Measurements from ENCODE around the gene DLX6. TPM values are rescaled to one million over a fixed set of nuclear protein-coding genes. Genes with fewer than 3 reads are reported as not detected.

The DLX6 gene
- total RNA-seq, 4 donors from 2014 or later = 0.98 to 3.0 (median 1.1) TPM

DNA sequence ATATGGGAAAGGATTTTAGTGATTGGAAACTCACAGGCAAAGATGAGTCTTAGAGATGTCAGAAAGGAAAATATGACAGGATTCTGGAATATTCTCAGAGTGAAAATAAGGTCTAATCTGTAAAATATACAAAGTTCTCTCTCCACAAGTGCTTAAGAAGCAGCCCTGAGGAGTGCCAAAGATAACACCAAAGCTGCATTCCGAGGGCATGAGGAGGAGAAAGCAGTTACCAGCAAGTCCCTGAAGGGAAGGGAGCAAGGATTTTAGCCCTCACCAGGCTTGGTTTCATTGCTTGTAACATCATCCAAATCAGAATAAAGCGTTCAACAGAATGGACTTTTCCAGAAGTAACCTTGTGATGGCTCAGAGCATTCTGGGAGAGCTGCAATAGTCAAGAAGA is 31.4 kb upstream of the DLX6 start:
- Histone ChIP-seq H3K36me3 (no peaks in the 10 kb centered on the region), H3K27me3 (peaks cover 12% of the 10 kb centered on the region), H3K4me1 (no peaks in the 10 kb centered on the region), H3K27ac (no peak overlapping the region), H3K4me3 (no peak overlapping the region), H3K9me3 (no peaks in the 10 kb centered on the region)
- 54% methylated on average over 2 of the region's 2 CpGs for WGBS
- TF ChIP-seq POLR2AphosphoS5 (IDR thresholded peaks at IDR 0.05) (no peak), POLR2A (IDR thresholded peaks at IDR 0.05) (no peak), EP300 (IDR thresholded peaks at IDR 0.05) (no peak)
- TF ChIP-seq, protein P1, sequence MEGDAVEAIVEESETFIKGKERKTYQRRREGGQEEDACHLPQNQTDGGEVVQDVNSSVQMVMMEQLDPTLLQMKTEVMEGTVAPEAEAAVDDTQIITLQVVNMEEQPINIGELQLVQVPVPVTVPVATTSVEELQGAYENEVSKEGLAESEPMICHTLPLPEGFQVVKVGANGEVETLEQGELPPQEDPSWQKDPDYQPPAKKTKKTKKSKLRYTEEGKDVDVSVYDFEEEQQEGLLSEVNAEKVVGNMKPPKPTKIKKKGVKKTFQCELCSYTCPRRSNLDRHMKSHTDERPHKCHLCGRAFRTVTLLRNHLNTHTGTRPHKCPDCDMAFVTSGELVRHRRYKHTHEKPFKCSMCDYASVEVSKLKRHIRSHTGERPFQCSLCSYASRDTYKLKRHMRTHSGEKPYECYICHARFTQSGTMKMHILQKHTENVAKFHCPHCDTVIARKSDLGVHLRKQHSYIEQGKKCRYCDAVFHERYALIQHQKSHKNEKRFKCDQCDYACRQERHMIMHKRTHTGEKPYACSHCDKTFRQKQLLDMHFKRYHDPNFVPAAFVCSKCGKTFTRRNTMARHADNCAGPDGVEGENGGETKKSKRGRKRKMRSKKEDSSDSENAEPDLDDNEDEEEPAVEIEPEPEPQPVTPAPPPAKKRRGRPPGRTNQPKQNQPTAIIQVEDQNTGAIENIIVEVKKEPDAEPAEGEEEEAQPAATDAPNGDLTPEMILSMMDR (IDR thresholded peaks at IDR 0.05) = no peak
- DNase-seq (ENCODE audit: low spot score in 2 of 2) = no peak

DNA sequence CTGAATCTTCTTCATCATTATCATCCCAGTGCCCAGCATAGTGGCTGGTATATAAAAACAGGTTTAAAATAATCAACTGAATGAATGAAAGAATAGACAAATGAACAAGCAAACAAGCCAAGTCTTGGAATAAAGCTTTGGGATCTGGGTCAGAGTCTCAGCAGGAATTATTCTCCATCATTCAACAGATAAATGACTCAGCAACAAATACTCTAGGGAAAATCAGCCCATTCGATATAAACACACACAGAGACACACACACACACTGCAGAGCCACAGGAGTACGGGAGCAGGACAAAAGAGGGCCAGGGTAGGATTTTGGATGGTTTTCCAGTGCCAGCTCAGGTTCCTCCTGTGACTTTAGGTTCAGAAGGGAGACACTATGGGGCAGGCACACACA is 29.2 kb upstream of the DLX6 start:
- WGBS = 74% methylated on average over 2 of the region's 2 CpGs
- TF ChIP-seq EP300 (IDR thresholded peaks at IDR 0.05) = no peak
- TF ChIP-seq POLR2AphosphoS5 (IDR thresholded peaks at IDR 0.05) = no peak
- TF ChIP-seq, protein P1 (IDR thresholded peaks at IDR 0.05) = no peak
- TF ChIP-seq POLR2A (IDR thresholded peaks at IDR 0.05) = no peak
- peaks cover 7% of the 10 kb centered on the region for H3K27me3 ChIP-seq
- H3K4me1 ChIP-seq = no peaks in the 10 kb centered on the region
- H3K27ac ChIP-seq = no peak overlapping the region
- no peak overlapping the region for H3K4me3 ChIP-seq
- H3K9me3 ChIP-seq = no peaks in the 10 kb centered on the region
- H3K36me3 ChIP-seq = no peaks in the 10 kb centered on the region
- DNase-seq (ENCODE audit: low spot score in 2 of 2) = no peak

- Histone ChIP-seq H3K36me3 (no peaks in the 10 kb centered on the region), H3K27me3 (peaks cover 8% of the 10 kb centered on the region), H3K4me1 (no peaks in the 10 kb centered on the region), H3K9me3 (no peaks in the 10 kb centered on the region), H3K4me3 (no peak overlapping the region), H3K27ac (no peak overlapping the region)
- DNase-seq (ENCODE audit: low spot score in 2 of 2) = no peak
- no peak for TF ChIP-seq POLR2A (IDR thresholded peaks at IDR 0.05)
- TF ChIP-seq POLR2AphosphoS5 (IDR thresholded peaks at IDR 0.05) = no peak
- TF ChIP-seq, protein P1 (IDR thresholded peaks at IDR 0.05) = no peak
- TF ChIP-seq EP300 (IDR thresholded peaks at IDR 0.05) = no peak
Observed at GRCh38 chr7:96977445-96977844, 27.9 kb upstream of the DLX6 start.

DNA sequence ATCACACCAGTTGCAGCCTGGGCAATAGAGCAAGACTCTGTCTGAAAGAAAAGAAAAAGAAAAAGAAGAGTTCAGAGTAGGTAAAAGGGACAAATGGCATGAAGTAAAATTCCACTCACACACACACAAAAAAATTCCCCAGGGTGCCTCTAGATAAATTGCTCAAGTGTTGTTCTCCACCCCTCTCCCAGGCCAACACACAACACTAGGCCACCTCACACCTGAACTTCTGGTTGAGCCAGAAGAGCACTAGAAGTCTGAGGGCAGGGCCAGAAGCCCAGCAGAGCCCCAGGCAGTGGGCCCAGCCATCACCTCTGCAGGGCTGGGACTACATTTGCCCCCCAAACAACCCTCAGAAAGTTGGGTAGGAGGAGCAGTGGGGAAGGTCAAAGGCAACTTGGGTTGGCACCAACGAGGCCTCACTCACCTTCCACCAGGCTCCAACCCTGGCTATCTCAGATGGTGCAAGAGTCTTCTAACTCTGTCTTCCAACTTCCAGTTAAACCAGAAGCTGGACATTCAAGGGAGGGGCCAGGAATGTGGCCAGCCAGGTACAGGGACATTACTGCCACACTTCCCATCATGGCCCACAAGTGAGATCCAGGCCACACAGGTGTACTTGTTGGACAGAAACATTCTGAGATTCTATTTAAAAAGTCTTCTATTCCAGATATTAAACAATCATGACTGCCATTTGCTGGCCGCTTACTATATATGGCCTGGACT is 25.6 kb upstream of the DLX6 start:
- no peak for TF ChIP-seq EP300 (IDR thresholded peaks at IDR 0.05)
- TF ChIP-seq, protein P1 (IDR thresholded peaks at IDR 0.05) = no peak
- TF ChIP-seq POLR2A (IDR thresholded peaks at IDR 0.05) = no peak
- TF ChIP-seq POLR2AphosphoS5 (IDR thresholded peaks at IDR 0.05) = no peak
- Histone ChIP-seq H3K4me1 (no peaks in the 10 kb centered on the region), H3K9me3 (no peaks in the 10 kb centered on the region), H3K27ac (no peak overlapping the region), H3K27me3 (peaks cover 15% of the 10 kb centered on the region), H3K36me3 (no peaks in the 10 kb centered on the region), H3K4me3 (no peak overlapping the region)
- DNase-seq (ENCODE audit: low spot score in 2 of 2) = no peak
- 100% methylated on average over 1 of the region's 2 CpGs for WGBS

GRCh38 chr7:96982586-96982985 is 22.8 kb upstream of the DLX6 start:
- WGBS = 97% methylated on average over 1 of the region's 1 CpG
- Histone ChIP-seq H3K27me3 (peaks cover 31% of the 10 kb centered on the region), H3K9me3 (no peaks in the 10 kb centered on the region), H3K36me3 (no peaks in the 10 kb centered on the region), H3K4me3 (no peak overlapping the region), H3K4me1 (no peaks in the 10 kb centered on the region), H3K27ac (no peak overlapping the region)
- no peak for DNase-seq (ENCODE audit: low spot score in 2 of 2)
- no peak for TF ChIP-seq POLR2AphosphoS5 (IDR thresholded peaks at IDR 0.05)
- TF ChIP-seq POLR2A (IDR thresholded peaks at IDR 0.05) = no peak
- no peak for TF ChIP-seq EP300 (IDR thresholded peaks at IDR 0.05)
- TF ChIP-seq, protein P1 (IDR thresholded peaks at IDR 0.05) = no peak
